Gastrocnemius medialis (tissue), 4 donors: ENCODE measurements around the gene CAMSAP1.
A peak's percentile ranks its signal among the peaks of the same experiment; 100 is the strongest.

ENCODE experiments used
- CTCF ChIP-seq, 5 experiments: fragments of 450-650 bp in 3 of 5; fragments of 200-600 bp in 2 of 5; sonication (generic) in 2 of 5; IDR thresholded peaks in 4 of 5; conservative IDR thresholded peaks in 1 of 5; 1 replicate in 4 of 5; 2 replicates in 1 of 5; pipeline ENCODE4 v1.5.1; 2016 to 2019; ENCODE audit warnings: antibody characterized with exemption in 5 of 5, mild to moderate bottlenecking in 3 of 5, moderate library complexity in 3 of 5
- POLR2A ChIP-seq, 2 donors: fragments of 450-650 bp; IDR thresholded peaks; one replicate each; pipeline ENCODE4 v1.6.1; 2017; ENCODE audit warnings: antibody characterized with exemption in 2 of 2, mild to moderate bottlenecking in 2 of 2, moderate library complexity in 2 of 2

- TF ChIP-seq CTCF (IDR thresholded peaks at IDR 0.05 in 4 of 5, conservative IDR thresholded peaks at IDR 0.05 in 1 of 5): no peak
- TF ChIP-seq POLR2A (IDR thresholded peaks at IDR 0.05): peak in 1 of 2 donors; percentile 68
These were observed 328 bp downstream of the CAMSAP1 start for GRCh38 chr9:135907006-135907430.
